HFFc6 (cell line): ENCODE results near the gene DDX10. TPM values are rescaled to one million over a fixed set of nuclear protein-coding genes. Genes with fewer than 3 reads are reported as not detected.

Source experiments
- DNase-seq: peaks from one replicate; pipeline ENCODE4 v3.0.0-alpha.2; 2018
- H3K27ac Mint-ChIP-seq: 2 replicates; pipeline ENCODE4 v1.8.0; 2020; ENCODE audit warnings: mild to moderate bottlenecking, mixed read lengths
- H3K27me3 Mint-ChIP-seq: 2 replicates; pipeline ENCODE4 v1.8.0; 2021; ENCODE audit warnings: mild to moderate bottlenecking, moderate library complexity, mixed read lengths; ENCODE audit not compliant: insufficient read depth
- H3K36me3 Mint-ChIP-seq: 2 replicates; pipeline ENCODE4 v1.8.0; 2021; ENCODE audit warnings: low read depth, mixed read lengths
- H3K4me1 Mint-ChIP-seq: 2 replicates; pipeline ENCODE4 v1.8.0; 2020; ENCODE audit warnings: low read depth, mixed read lengths
- H3K4me3 Mint-ChIP-seq: 2 replicates; pipeline ENCODE4 v1.8.0; 2020; ENCODE audit warnings: mild to moderate bottlenecking, moderate library complexity, mixed read lengths
- H3K9me3 Mint-ChIP-seq: 2 replicates; pipeline ENCODE4 v1.8.0; 2020; ENCODE audit warnings: mild to moderate bottlenecking, mixed read lengths
- total RNA-seq, 6 experiments: library from RNA; stranded (reverse); fragmentation: NEBNext Ultra II Directional; extraction: Animal tissue kit (Norgen Biotek cat#: 25700); gene quantifications; 2 replicates in 1 of 6; 3 replicates in 5 of 6; pipeline ENCODE4 v1.2.3, GENCODE V29; 2021
- TF ChIP-seq, protein P1 (sequence below): fragments of 200-600 bp; sonication (generic); IDR thresholded peaks from 2 replicates; pipeline ENCODE4 v1.5.0; 2021; ENCODE audit warnings: antibody characterized with exemption, mild to moderate bottlenecking

Gene DDX10
- total RNA-seq, 6 experiments from 2014 or later: 24.5 to 45.5 (median 33.5) TPM

DNA sequence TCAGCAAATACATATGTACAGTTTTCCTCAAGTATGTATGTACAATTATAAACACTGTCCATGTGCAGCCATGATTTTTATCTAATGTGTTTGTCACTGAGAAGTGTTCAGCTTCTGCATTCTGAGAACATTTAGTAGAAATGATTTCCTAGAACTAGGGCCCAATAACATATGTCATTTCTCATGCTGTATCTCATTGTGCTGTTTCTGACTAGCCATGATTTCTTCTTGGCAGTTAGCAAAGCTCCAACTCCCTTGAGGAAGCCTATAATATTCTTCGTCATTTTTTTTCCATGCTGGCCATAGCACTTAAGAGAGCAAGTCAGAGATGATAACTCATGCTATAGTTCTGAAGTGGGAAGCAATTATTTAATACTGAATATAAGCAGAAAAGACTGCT lies 187.8 kb downstream of the DDX10 start:
- no peaks in the 10 kb centered on the region for H3K27me3 Mint-ChIP-seq
- H3K4me1 Mint-ChIP-seq: peaks cover 35% of the 10 kb centered on the region
- no peak overlapping the region for H3K4me3 Mint-ChIP-seq
- no peak overlapping the region for H3K27ac Mint-ChIP-seq
- H3K9me3 Mint-ChIP-seq: no peaks in the 10 kb centered on the region
- DNase-seq: no peak
- TF ChIP-seq, protein P1, sequence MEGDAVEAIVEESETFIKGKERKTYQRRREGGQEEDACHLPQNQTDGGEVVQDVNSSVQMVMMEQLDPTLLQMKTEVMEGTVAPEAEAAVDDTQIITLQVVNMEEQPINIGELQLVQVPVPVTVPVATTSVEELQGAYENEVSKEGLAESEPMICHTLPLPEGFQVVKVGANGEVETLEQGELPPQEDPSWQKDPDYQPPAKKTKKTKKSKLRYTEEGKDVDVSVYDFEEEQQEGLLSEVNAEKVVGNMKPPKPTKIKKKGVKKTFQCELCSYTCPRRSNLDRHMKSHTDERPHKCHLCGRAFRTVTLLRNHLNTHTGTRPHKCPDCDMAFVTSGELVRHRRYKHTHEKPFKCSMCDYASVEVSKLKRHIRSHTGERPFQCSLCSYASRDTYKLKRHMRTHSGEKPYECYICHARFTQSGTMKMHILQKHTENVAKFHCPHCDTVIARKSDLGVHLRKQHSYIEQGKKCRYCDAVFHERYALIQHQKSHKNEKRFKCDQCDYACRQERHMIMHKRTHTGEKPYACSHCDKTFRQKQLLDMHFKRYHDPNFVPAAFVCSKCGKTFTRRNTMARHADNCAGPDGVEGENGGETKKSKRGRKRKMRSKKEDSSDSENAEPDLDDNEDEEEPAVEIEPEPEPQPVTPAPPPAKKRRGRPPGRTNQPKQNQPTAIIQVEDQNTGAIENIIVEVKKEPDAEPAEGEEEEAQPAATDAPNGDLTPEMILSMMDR: no peak
- H3K36me3 Mint-ChIP-seq: no peaks in the 10 kb centered on the region; the same call in 1 of the 2 replicates

DNA sequence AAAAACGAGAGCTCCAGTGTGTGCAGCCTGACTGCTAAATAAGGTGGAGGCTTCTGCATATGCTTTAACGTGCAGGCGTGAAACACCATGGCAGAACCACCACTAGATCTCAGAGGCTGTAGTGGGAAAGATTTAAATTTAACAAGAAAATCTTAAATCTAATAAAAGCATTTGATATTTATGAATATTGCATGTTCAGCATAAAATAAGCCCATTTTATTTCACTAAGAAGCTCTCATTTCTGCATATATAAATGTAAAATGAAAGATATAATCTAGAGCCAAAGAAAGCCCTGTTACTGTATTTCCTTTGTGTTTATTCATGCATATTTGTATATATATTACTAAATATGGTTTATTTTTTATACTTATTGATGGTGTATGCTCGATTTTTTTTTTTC lies 188.3 kb downstream of the DDX10 start:
- H3K27ac Mint-ChIP-seq: no peak overlapping the region
- no peaks in the 10 kb centered on the region for H3K9me3 Mint-ChIP-seq
- DNase-seq: no peak
- no peaks in the 10 kb centered on the region for H3K27me3 Mint-ChIP-seq
- TF ChIP-seq, protein P1: no peak
- peaks cover 37% of the 10 kb centered on the region for H3K4me1 Mint-ChIP-seq
- H3K36me3 Mint-ChIP-seq: no peaks in the 10 kb centered on the region; the same call in 1 of the 2 replicates
- H3K4me3 Mint-ChIP-seq: no peak overlapping the region

DNA sequence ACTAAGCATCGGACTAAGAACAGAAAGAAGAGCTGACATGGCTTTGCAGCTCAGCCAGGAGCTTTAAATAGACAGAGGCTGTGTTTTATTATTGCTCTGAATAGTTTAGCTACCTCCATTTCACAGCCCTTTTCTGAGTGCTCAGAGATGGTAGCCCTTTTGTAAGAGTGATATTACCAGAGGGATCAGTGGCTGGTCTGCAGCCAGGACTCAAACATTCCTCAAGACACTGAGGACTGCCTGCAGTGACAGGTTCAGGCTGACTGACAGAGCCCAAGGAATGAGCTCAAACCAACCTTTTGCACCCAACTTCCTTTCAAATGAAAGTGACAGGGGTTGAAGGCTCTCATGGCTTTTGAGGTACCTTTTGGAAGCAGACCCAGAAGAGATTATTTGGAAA lies 189.0 kb downstream of the DDX10 start:
- Mint-ChIP-seq H3K27ac (no peak overlapping the region; the same call in 1 of the 2 replicates), H3K9me3 (no peaks in the 10 kb centered on the region), H3K27me3 (no peaks in the 10 kb centered on the region), H3K4me3 (no peak overlapping the region), H3K4me1 (peaks cover 44% of the 10 kb centered on the region), H3K36me3 (no peaks in the 10 kb centered on the region; the same call in 1 of the 2 replicates)
- TF ChIP-seq, protein P1: no peak
- no peak for DNase-seq

DNA sequence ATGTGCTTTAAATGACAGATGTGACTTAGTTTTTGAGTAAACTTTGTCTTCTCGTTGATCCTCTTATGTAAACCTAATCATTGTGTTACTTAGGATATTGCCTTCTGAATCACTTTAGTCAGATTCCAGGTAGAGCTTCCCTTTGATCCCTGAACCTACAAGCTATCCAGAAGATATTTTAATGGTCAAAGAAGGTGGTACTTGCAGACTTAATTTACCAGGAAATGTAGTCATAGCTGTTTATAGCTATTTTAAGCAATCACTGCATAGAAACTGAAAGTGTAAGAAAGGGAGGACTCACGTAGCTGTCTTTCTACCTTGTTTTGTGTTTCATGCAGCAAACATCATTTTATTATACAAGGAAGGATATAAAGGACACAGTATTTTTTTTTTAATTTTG lies 189.5 kb downstream of the DDX10 start:
- DNase-seq: no peak
- Mint-ChIP-seq H3K9me3 (no peaks in the 10 kb centered on the region), H3K36me3 (no peaks in the 10 kb centered on the region; the same call in 1 of the 2 replicates), H3K4me3 (peak overlapping the region; percentile 31; the same call in 1 of the 2 replicates), H3K27ac (no peak overlapping the region), H3K27me3 (peaks cover 1% of the 10 kb centered on the region; the same call in 1 of the 2 replicates), H3K4me1 (peaks cover 48% of the 10 kb centered on the region)
- TF ChIP-seq, protein P1: no peak

DNA sequence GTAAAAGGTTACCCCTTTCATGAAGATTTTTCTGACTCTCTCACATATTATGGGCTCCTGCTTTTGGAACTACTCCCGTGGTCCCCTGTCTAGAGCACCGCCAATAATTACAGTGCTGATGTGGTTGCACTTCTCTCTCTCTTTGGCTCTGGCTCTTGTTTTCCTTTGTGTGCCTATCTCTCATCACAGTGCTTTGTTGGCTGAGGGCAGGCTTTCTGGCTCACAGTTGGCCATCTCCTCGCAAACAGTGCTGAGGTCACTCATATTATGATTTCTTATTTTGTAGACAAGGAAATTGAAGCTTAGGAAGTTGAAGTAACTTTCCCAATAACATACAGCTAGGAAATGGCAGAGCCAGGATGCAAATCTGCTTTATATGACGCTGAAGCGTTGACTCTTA lies 192.5 kb downstream of the DDX10 start:
- TF ChIP-seq, protein P1: no peak
- no peak for DNase-seq
- Mint-ChIP-seq H3K4me1 (peaks cover 48% of the 10 kb centered on the region), H3K4me3 (no peak overlapping the region), H3K9me3 (no peaks in the 10 kb centered on the region), H3K36me3 (peaks cover 5% of the 10 kb centered on the region; the same call in 1 of the 2 replicates), H3K27me3 (peaks cover 3% of the 10 kb centered on the region), H3K27ac (no peak overlapping the region)

DNA sequence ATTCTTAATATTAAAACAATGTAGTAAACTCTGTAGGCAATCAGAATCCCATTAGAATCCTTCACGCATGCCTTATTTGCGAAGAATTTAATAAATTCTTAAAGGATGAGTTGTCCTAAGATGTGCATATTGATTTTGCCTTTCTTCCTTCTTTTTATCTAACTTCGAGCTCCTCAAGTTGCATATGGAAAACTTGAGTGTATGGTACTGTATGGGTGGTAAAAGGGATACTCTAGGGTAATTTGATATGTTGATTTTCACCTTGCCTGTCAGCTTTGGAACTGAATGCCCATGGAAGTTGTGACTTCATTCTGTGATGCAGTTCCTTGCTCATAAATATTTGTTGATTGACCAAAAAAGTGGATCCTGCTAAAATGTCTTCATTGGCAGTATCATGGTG lies 193.8 kb downstream of the DDX10 start:
- Mint-ChIP-seq H3K27ac (no peak overlapping the region), H3K27me3 (peaks cover 3% of the 10 kb centered on the region), H3K9me3 (no peaks in the 10 kb centered on the region), H3K4me3 (no peak overlapping the region), H3K36me3 (peaks cover 5% of the 10 kb centered on the region; the same call in 1 of the 2 replicates), H3K4me1 (peaks cover 45% of the 10 kb centered on the region)
- no peak for DNase-seq
- TF ChIP-seq, protein P1: no peak
